GDM1 (cell line): ENCODE measurements around the gene LCE5A.
"Not testable (repeated sequence)": the region's sequence is repeated elsewhere in the genome, so short reads cannot be mapped to it uniquely, and the experiment has no call there.

Source experiments
- DNase-seq: peaks from one replicate; lab custom pipeline; 2025; lab: John Stamatoyannopoulos, UW

Gene LCE5A, protein sequence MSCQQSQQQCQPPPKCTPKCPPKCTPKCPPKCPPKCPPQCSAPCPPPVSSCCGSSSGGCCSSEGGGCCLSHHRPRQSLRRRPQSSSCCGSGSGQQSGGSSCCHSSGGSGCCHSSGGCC

DNA sequence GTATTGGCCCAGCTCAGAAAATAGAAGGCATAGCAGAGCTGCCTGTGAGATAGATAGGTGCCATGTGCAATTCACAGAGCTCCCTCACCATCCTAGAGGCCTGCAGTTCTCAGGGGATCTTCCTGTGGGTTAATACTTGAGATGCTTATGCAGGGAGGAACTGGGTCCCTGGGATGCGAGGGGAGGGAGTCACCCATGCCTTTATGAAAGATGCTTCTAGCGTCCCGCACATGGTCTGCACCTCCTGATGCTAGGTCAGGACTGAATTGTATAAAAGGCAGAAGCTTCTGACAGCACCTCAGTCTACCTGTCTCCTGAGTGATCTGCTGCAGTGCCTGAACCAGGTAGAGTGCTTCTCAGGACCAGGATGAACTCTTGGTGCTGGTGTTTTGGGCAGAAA, at the start of gene LCE5A:
LCE5A (plus strand) TSS at position 301 of the 400 bp plus-strand sequence. CDS start 732 bp downstream, outside the sequence.
- DNase-seq, result no peak

DNA sequence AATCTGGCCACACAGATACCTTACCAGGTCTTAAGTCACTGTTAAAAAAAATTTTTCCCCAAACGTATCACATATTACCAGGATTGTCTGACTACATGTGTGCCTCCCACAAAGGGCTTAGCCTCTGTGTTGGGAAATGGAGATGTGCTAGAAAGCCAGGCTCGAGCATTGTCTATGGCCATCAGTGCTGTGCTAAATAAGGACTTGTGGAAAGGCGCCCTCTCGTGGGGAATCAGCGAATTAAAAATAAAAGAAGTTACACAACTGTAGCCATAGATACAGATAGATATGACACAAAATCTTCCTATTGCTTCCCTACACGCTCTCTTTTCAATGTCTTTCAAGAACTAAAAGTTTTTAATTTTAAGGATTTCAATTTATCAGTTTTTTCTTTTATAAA, 49.1 kb upstream of the LCE5A start:
- peak; percentile 30 for DNase-seq

DNA sequence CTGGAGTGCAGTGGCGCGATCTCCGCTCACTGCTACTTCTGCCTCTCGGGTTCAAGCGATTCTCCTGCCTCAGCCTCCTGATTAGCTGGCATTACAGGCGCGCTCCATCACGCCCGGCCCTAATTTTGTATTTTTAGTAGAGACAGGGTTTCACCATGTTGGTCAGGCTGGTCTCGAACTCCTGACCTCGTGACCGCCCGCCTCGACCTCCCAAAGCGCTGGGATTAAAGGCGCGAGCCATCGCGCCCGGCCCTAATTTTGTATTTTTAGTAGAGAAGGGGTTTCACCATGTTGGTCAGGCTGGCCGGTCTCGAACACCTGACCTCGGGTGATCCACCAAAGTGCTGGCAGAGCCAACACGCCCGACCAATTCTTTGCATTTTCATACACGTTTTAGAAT, 48.0 kb upstream of the LCE5A start:
- DNase-seq, result no peak

DNA sequence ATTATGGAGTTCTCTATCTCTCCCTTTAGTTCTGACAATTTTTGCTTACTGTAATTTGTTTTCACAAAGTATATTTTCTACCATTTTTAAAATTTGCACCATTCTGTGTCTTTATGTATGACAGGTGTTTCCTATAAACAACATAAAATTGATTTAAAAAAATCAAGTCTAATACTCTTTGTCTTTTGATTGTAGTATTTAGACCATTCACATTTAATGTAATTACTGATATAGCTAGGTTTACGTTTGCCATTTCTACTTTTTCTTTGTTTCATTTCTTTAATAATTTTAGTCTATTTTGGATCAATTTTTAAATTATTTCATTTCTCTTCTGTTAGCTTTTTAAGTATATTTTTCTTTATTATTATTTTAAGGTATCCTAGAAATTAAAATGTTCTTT, 44.4 kb upstream of the LCE5A start:
- DNase-seq, result no peak

DNA sequence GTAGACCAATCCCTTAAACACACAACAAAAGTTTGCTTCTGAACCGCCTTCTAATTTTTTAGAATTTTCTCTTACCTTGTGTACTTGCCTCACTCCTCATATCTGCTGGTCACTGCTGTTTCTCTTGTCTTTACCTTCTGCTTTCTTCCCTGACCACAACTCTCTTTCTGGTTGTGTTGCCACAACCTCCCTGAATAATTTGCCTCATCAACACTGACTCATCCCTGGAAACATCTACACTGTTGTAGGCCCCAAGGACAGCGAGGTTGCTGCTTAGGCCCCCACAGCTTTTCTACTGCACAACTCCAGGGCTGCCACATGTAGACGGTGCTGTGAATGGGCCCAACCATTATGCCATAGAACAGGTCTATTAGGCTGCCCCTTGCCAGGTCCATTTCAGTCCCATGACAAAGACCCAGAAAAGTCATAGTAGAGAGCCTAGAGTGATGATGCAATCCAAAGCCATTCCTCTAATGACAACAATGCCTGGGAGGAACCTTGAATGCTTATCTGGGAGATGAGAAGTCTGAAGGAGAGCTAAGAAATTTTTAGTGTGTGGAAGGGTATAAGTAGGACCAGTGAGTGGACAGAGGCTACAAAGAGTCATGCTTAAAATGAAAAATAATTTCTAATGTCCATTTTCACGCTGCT, 36.6 kb upstream of the LCE5A start:
- DNase-seq, result no peak

DNA sequence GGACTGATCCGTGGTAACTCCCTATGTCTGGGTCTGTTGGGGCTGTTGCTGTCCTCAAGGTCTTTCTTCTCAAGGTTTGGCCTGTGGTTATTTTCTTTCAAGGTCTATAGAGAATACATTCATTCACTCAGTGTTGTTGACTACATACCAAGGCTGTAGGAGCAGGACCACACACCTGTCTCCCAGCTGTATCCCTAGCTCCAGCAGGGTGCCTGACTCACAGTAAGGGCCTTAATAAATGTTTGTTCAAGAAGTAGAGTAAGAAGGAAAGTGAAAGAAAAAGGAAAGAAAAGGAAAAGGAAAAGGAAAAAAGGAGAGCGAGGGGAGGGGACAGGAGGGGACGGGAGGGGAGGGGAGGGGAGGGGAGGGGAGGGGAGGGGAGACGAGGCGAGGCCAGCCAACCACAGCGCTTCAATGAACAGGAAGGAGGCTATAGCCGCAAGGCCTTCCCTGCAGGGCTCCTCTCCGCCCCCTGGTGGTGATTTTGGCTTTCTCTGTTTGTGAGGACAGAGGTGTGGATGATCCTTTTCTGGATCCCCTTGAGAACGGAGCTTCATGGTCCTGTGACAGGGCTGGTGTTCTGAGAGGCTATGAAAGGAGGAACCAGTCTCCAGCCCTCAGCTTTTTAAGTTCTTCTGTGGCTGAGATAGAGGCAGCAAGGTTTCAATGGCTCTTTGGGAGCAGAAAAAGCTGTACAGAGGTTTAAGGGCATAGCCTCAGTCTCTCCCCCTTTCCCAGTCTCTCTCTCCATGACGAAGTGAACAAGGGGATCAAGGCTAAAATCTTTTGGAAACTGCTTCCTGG, 30.6 kb upstream of the LCE5A start:
- DNase-seq, result no peak

DNA sequence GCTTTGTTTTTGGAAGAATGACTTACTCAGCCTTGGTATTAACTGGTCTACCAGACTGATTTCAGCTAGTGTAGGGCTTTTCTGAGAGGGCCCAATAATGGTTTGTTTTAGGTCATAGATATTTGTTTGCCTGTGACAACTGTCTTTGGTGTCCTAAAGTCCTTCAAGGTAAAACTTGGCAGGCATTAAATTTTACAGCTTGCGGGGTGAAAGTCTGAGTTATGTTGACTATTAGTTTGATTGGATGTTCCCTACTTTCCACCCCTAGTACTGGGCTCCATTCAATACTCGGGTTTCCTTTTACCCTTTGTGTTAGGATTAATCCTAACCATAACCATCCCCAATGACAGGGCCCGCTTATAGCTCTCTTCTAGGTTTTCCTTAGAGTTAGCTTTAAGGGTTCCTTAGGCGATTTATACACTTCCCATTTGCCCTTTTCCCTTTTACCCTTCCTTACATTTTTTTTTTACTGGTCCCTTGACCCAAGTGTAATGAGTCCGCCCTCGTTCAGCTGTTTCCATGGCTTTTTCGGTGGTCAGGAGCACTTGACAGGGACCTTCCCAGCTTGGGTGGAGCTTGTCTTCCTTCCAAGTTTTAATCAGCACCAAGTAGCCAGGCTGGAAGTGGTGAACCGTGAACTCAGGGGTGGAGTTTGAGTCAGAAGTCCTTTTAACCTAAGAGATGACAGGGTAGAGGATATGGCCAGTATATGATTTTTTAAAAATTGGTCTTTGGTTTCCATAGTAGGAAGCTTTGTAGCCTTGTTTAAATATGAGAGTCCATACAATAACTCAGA, 28.5 kb upstream of the LCE5A start:
- no peak for DNase-seq

DNA sequence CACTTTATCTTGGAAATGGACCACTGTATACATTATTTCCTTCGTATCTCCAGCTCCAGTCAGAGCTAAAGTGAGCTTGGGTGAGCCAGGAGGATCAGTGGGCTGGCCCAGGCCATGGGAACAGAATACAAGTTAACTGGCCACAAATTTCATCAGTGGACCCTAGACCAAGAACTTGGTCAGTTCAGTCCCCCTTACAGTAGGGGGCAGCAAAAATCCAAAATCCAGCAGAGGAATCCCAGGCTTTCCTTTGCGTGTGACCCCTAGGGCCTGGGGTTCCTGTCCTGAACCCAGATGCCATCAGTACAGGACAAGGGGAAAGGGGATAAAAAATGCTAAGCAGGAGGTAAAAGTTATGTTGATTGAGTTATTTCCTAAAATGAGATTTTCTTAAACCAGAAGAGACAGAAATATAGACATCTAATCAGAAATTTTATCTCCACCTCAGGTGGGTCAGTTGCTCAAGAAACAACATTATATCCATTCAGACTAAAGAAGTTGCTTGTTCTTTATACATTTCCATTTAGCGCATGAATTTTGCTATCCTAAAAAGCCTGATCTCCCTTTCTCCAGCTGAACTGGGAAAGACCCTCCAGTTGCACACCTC, 24.1 kb upstream of the LCE5A start:
- DNase-seq, result no peak

DNA sequence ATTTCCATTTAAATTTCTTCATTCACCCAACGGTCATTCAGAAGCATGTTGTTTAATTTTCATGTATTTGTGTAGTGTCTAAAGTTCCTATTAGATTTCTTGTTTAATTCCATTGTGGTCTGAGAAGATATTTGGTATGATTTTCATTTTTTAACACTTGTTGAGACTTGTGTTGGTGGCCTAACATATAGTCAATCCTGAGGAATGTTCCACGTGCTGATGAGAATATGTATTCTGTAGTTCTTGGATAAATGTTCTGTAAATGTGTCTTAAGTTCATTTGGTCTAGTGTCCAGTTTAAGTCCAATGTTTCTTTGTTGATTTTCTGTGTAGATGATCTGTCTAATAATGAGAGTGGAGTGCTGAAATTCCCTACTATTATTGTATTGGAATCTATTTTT, 22.7 kb upstream of the LCE5A start:
- no peak for DNase-seq

DNA sequence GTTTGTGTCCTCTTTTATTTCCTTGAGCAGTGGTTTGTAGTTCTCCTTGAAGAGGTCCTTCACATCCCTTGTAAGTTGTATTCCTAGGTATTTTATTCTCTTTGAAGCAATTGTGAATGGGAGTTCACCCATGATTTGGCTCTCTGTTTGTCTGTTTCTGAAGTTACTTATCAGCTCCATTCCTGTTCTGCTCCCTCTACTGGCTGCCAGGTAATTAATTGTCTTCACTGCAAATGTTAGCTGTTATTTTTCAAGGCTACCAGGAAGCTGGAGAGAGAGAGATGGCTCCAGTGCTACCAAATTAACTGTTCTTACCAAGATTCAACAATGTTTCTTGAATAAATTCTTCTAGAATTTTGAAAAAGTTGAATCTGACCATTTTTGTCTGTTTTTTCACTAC, 19.1 kb upstream of the LCE5A start:
- DNase-seq, result not testable (repeated sequence)

DNA sequence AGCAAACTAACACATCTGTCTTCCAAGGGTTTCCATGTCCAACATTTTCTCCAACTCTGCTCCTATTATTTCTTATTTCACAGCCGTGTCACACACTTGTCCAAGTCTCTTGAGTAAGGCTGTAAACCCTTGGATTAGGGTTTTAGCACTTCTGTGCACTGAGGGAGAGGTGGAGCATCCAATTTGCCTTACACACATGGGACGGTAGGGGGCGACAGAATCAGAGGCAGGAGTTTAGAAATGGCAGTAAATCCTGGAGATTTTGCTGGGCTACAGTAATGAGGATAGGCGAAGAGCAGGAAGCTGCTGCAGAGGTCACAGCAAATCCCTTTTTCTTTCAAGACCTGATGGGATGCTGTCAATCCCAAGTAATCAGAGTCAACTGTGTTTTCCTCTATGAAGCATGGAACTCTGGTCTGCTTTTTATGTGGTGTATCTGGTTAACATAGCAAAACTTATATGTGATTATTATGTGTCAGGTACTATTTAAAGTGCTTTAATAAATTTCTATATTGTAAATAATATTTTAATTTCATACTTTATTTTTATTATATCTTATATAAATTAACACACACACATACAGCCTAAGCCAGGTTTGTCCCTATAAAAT, 15.4 kb upstream of the LCE5A start:
- DNase-seq, result peak; percentile 18

DNA sequence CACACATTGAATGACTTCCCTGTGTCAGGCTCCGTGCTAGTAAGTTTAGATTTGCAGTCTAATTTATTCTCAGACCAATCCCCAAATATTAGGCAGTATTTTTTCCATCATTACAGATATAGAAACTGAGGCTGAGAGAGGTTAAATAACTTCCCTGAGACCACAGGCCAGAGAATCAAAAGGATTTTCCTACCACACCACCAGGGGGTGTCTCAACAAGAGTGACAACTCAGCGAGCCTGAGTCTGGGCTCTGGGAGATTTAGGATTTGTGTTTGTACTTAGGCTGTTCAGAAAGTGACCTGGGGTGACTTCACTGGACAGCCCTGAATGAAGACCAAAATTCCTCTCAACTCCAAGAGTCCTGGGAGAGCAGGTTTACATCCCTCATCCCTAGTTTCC, 13.3 kb upstream of the LCE5A start:
- no peak for DNase-seq

DNA sequence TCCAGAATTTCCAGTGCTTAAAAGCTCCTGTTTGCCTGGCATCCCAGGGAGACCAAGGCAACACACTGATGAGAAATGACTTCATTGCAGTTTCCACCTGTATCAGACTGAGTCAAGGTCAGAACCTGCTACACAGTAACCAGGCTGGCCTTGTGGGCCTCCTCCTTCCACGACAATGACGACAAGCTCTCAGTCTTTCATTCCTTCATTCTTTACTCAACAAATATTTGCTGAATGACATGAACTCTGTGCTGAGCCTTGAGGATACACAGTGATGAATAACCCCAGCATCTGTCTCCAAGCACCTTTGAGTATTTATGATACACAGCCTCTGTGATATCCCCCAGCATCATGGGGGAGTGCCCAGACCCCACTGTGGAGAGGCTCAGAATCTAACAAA, 8.9 kb upstream of the LCE5A start:
- no peak for DNase-seq

DNA sequence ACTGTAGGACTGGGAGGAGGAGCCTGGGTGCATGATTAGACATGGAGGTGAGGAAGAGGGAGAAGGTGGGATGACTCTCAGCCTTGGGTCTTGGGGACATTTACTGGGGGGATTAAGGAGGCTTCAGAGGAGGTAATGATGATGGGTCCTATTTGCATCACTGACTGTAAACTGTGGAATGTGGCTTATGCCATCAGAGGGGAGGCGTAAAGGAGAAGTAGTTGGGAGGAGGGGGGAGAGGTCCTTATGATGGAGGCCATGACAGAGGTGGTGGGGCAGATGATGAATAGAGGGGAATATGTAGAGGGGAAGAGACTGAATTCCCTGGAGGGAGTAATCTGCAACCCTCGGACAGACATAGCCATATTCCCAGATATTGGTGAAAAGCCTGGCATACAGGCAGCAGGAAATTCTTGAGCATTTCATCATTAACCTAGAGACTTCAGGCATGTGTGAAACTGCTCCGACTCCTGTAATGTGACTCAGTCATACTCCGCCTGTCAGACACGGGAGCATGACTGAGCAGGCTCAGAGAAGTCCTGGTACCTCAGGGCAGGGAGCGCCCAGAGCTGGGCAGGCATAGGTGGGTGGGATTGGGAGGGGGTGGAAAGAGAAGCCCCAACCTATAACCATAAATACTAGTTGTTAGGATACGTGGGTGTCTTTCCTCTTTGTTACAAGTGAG, 8.0 kb upstream of the LCE5A start:
- no peak for DNase-seq

DNA sequence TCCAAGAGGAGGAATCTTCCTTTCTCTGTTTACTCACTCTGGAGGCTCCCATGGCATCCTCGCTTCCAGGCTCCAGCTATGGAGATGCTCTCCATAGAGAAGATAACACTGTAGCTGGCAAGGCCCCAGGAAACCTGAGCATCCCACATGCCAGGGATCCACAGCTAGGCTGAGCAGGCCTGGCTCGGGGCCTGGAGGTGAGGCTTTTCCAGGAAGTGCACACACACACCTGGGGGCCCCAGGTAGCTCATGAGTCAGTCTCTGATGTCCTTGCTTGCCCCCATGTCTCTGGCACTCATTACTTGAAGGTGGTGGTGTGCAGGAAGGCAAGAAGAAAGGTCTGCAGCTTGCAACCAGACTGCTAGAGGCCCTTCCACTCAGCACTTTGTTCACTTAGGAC, 5.5 kb upstream of the LCE5A start:
- no peak for DNase-seq

DNA sequence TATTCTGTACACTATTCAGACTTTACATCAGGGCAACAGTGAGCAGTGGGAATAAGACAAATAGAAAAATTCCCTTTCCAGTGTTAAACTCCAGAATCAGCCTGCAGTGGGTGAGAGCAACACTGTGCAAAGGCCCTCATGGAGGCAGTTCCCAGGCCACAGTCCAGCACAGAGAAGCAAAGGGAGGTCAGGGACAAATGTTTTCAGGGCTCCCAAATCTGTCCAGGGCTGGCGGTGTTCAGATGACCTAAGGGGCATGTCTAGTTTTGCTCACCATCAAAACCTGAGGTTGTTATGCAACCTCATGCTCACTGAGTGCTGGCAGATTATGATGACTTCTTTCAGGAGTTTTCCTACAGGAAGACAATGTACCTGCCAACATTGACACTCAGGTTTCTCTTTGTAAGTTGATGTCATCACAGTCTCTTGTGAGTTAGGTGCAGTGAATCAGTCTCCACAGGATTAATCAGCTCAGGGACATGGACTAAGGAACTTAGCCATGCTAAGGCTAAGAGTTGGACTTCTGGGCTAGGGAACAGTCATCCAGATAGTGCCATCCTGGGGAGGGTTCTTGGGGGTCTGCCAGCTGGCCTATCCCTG, 3.6 kb upstream of the LCE5A start:
- DNase-seq, result no peak

DNA sequence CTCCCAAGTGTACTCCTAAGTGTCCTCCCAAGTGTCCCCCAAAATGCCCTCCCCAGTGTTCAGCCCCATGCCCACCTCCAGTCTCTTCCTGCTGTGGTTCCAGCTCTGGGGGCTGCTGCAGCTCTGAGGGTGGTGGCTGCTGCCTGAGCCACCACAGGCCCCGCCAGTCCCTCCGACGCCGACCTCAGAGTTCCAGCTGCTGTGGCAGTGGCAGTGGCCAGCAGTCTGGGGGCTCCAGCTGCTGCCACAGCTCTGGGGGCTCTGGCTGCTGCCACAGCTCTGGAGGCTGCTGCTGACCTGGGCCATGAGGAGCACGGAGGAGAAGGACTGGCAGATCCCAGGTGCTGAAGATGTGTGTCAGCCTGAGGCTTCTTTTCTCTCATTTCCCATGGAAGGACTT, 993 bp downstream of the LCE5A start:
- no peak for DNase-seq

DNA sequence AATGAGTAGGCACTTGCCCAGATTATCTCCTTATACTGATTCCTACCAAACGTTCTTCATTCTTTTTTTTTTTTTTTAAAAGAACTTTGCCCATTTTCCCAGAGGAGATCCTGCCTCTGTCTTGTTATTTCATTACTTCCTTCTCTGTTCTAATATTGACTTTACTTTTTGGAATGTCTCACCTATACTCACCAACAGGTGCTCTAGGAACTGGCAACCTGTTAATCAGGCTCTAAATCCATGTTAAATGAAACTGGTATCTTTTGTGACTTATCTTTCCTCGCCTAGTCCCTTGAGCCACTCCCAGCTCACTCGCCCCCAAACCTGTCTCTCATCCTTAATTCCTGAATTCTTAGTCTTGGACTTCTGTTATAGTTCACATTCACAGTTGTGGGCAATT, 2.5 kb downstream of the LCE5A start:
- no peak for DNase-seq

DNA sequence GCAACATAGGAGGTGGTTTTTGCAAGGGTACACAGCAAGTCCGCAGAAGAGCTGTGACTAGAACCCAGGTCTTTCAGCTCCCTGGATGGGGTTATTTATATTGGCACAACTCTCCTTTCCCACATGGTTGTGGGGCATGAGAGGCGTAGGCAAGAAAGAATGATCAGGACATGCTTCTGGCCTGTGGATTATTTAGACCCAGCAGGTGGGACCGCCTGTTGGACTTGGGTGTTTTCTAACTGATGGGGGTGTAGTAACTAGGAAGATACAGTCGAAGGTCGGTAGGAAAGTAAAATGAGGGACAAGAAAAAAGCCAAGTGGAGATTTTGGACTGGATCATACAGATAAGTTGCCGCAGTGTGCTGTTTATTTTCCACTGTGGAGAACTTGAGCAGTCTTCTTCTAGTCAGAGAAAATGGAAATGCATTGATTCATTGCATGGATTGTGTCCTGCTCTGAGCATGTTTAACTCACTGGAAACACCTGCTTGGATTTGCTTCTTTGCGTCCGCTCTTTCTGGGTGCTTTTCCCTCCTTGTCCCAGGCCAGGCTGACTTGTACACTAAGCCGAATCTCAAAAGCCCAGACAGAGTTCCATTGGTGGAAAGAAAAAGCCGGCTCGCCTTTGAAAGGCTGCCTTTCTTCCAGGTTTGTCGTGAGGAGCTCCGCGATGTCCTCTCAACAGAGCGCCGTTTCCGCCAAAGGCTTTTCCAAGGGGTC, 4.3 kb downstream of the LCE5A start:
- no peak for DNase-seq

DNA sequence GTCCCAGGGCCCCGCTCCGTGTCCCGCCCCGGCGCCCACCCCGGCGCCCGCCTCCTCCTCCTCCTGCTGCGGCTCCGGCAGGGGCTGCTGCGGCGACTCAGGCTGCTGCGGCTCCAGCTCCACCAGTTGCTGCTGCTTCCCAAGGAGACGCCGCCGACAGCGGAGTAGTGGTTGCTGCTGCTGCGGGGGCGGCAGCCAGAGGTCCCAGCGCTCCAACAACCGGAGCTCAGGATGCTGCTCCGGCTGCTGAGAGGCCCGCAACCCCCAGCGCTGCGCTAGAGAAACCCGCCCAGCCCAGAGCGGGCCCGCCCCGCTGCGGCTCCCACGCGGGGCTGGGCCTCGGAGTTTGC, 4.8 kb downstream of the LCE5A start:
- no peak for DNase-seq
